Spleen (tissue), 11 donors: Measurements from ENCODE around the gene FOXQ1. TPM values are rescaled to one million over a fixed set of nuclear protein-coding genes. Genes with fewer than 3 reads are reported as not detected.
"Not testable (repeated sequence)": the region's sequence is repeated elsewhere in the genome, so short reads cannot be mapped to it uniquely, and the experiment has no call there.

Source experiments
- DNase-seq: peaks from one replicate; pipeline ENCODE4 v3.0.0-alpha.2; 2020
- H3K27ac ChIP-seq, 8 donors: fragments of 200-600 bp; sonication (generic) in 7 of 8; 1 replicate in 4 of 8; 2 replicates in 4 of 8; pipeline versions ENCODE4 v1.5.0 to v1.8.0; 2016 to 2021; ENCODE audit warnings: inconsistent platforms in 4 of 8, mild to moderate bottlenecking in 4 of 8, moderate library complexity in 1 of 8
- H3K27me3 ChIP-seq, 7 donors: fragments of 200-600 bp; sonication (generic) in 6 of 7; replicated peaks in 1 of 7; 1 replicate in 4 of 7; 2 replicates in 3 of 7; pipeline versions ENCODE4 v1.5.0 to v1.8.0; 2016 to 2021; ENCODE audit warnings: inconsistent platforms in 3 of 7, mild to moderate bottlenecking in 1 of 7
- H3K36me3 ChIP-seq, 6 donors: fragments of 200-600 bp; sonication (generic) in 5 of 6; 1 replicate in 4 of 6; 2 replicates in 2 of 6; pipeline versions ENCODE4 v1.5.0 to v1.8.0; 2016 to 2021; ENCODE audit warnings: inconsistent platforms in 2 of 6
- H3K4me1 ChIP-seq, 6 donors: fragments of 200-600 bp; sonication (generic) in 5 of 6; 1 replicate in 3 of 6; 2 replicates in 3 of 6; pipeline versions ENCODE4 v1.5.0 to v1.8.0; 2016 to 2021; ENCODE audit warnings: inconsistent platforms in 3 of 6
- H3K4me3 ChIP-seq, 8 donors: fragments of 200-600 bp; sonication (generic) in 7 of 8; 1 replicate in 4 of 8; 2 replicates in 4 of 8; pipeline versions ENCODE4 v1.5.0 to v1.8.0; 2016 to 2021; ENCODE audit warnings: inconsistent platforms in 4 of 8, mild to moderate bottlenecking in 4 of 8, moderate library complexity in 2 of 8
- H3K9me3 ChIP-seq, 8 donors: fragments of 200-600 bp; sonication (generic) in 7 of 8; 1 replicate in 4 of 8; 2 replicates in 4 of 8; pipeline versions ENCODE4 v1.5.0 to v1.8.0; 2016 to 2021; ENCODE audit warnings: inconsistent platforms in 4 of 8
- CTCF ChIP-seq, 11 experiments: fragments of 200-600 bp in 7 of 11; fragments of 450-650 bp in 4 of 11; sonication (generic) in 4 of 11; IDR thresholded peaks in 8 of 11; conservative IDR thresholded peaks in 3 of 11; 1 replicate in 7 of 11; 2 replicates in 4 of 11; pipeline versions ENCODE4 v1.4.0 to v1.8.0; 2016 to 2021; ENCODE audit warnings: antibody characterized with exemption in 11 of 11, inconsistent platforms in 4 of 11, mild to moderate bottlenecking in 1 of 11
- POLR2A ChIP-seq, 3 donors: fragments of 450-650 bp; IDR thresholded peaks; one replicate each; pipeline ENCODE4 v1.5.1; 2017; ENCODE audit warnings: antibody characterized with exemption in 3 of 3, mild to moderate bottlenecking in 1 of 3
- POLR2AphosphoS5 ChIP-seq, 3 donors: sonication (generic); formaldehyde crosslinking; IDR thresholded peaks; one replicate each; pipeline ENCODE4 v1.5.1; 2017; ENCODE audit warnings: antibody characterized with exemption in 3 of 3
- WGBS, 5 donors: extraction: QIAGEN DNeasy Blood & Tissue Kit in 3 of 5; methylation state at CpG; one replicate each; pipeline versions ENCODE4 v1.1.5 to v1.1.7; 2013 to 2018; 5-methylcytosine and 5-hydroxymethylcytosine counted together
- intact Hi-C: fragments of 100-400 bp; cut with DNase I; formaldehyde crosslinking; loops from one replicate; pipeline ENCODE4 v1.15.0; 2023; ENCODE audit warnings: low total_unique reads
- polyA plus RNA-seq, 3 donors: library from polyadenylated mRNA; stranded (reverse); fragments of 200-250 nt; gene quantifications; one replicate each; pipeline ENCODE4 v1.2.1, GENCODE V29; 2013
- total RNA-seq, 7 donors: library from RNA; depleted of rRNA in 3 of 7; stranded (reverse); fragments of >200 nt in 3 of 7; fragmentation: NEBNext Ultra II Directional in 4 of 7; extraction: Animal tissue kit (Norgen Biotek cat#: 25700) in 4 of 7; gene quantifications; one replicate each; pipeline versions ENCODE4 v1.1.0 to v1.2.1, GENCODE V29; 2016 to 2021
- donor health status: healthy with polysubstance abuse.
- donor health status: DM: no; HTN: no; CAD: no; lungs with moderate emphysema.
- donor health status: DM: no; HTN: no; CAD: no.
- donor health status: Bipolar disorder and iron deficiency.
- donor health status: healthy.
- donor health status: DM: no; HTN: no; CAD: no.
- donor health status: DM: yes; HTN: yes; CAD: no.

The FOXQ1 gene
- total and polyA plus RNA-seq, 10 donors = 0.10 to 0.33 (median 0.17) TPM; not detected in 4

GRCh38 chr6:1349655-1350054 lies 37.8 kb downstream of the FOXQ1 start:
- 25 to 44% (median 35%) methylated on average over 1 of the region's 1 CpG for WGBS, 5 donors
- H3K36me3 ChIP-seq = no peaks in the 10 kb centered on the region
- no peak overlapping the region for H3K27ac ChIP-seq
- peaks cover 0 to 71% (median 0%) of the 10 kb centered on the region in 7 donors for H3K27me3 ChIP-seq
- TF ChIP-seq CTCF (IDR thresholded peaks at IDR 0.05 in 8 of 11, conservative IDR thresholded peaks at IDR 0.05 in 3 of 11) = no peak
- no peak for TF ChIP-seq POLR2A (IDR thresholded peaks at IDR 0.05)
- TF ChIP-seq POLR2AphosphoS5 (IDR thresholded peaks at IDR 0.05) = no peak
- DNase-seq = no peak
- no peaks in the 10 kb centered on the region for H3K4me1 ChIP-seq
- peaks cover 0 to 48% (median 39%) of the 10 kb centered on the region in 8 donors for H3K9me3 ChIP-seq
- no peak overlapping the region for H3K4me3 ChIP-seq
- intact Hi-C loops = no loop called here

GRCh38 chr6:1351381-1352008 lies 39.6 kb downstream of the FOXQ1 start:
- no peak for DNase-seq
- WGBS, 5 donors = 77 to 87% (median 82%) methylated on average over 2 of the region's 2 CpGs
- TF ChIP-seq POLR2AphosphoS5 (IDR thresholded peaks at IDR 0.05) = no peak
- Histone ChIP-seq H3K27ac (no peak overlapping the region), H3K9me3 (peaks cover 0 to 41% (median 34%) of the 10 kb centered on the region in 8 donors), H3K4me1 (no peaks in the 10 kb centered on the region), H3K36me3 (no peaks in the 10 kb centered on the region), H3K27me3 (peaks cover 0 to 60% (median 0%) of the 10 kb centered on the region in 7 donors), H3K4me3 (no peak overlapping the region)
- intact Hi-C loops = no loop called here

- intact Hi-C loops, H3K4me3 ChIP-seq: not testable (repeated sequence)
These were observed 43.2 kb downstream of the FOXQ1 start for GRCh38 chr6:1355068-1355467.

GRCh38 chr6:1361717-1362116 lies 49.8 kb downstream of the FOXQ1 start:
- intact Hi-C loops, H3K4me1 ChIP-seq, H3K27ac ChIP-seq, H3K9me3 ChIP-seq, H3K4me3 ChIP-seq, H3K36me3 ChIP-seq, DNase-seq: not testable (repeated sequence)
- 87 to 98% (median 89%) methylated on average over 4 of the region's 4 CpGs for WGBS, 5 donors
- H3K27me3 ChIP-seq = peaks cover 0 to 64% (median 5%) of the 10 kb centered on the region in 7 donors

More at GRCh38 chr6:1355068-1355467, 43.2 kb downstream of the FOXQ1 start:
- not testable (repeated sequence) for DNase-seq, H3K4me1 ChIP-seq, H3K36me3 ChIP-seq, H3K27ac ChIP-seq
- H3K9me3 ChIP-seq = peaks cover 0 to 36% (median 32%) of the 10 kb centered on the region in 8 donors
- peaks cover 0 to 42% (median 0%) of the 10 kb centered on the region in 7 donors for H3K27me3 ChIP-seq

GRCh38 chr6:1362643-1363042 lies 50.7 kb downstream of the FOXQ1 start:
- Histone ChIP-seq H3K27ac (no peak overlapping the region), H3K27me3 (peaks cover 0 to 72% (median 5%) of the 10 kb centered on the region in 7 donors), H3K36me3 (no peaks in the 10 kb centered on the region), H3K4me3 (no peak overlapping the region), H3K4me1 (no peaks in the 10 kb centered on the region), H3K9me3 (no peaks in the 10 kb centered on the region)
- intact Hi-C loops = no loop called here
- DNase-seq = no peak
- TF ChIP-seq POLR2AphosphoS5 (IDR thresholded peaks at IDR 0.05) (no peak), CTCF (IDR thresholded peaks at IDR 0.05 in 8 of 11, conservative IDR thresholded peaks at IDR 0.05 in 3 of 11) (no peak), POLR2A (IDR thresholded peaks at IDR 0.05) (no peak)
- WGBS, 5 donors = 85 to 90% (median 86%) methylated on average over 9 of the region's 9 CpGs
